SW 1271 (cell line): ENCODE results near the gene VSX1.

Experiments
- DNase-seq, 2 experiments: peaks; one replicate each; lab custom pipeline; 2025; lab: John Stamatoyannopoulos, UW

Gene VSX1

GRCh38 chr20:25065625-25066338, 16.2 kb downstream of the VSX1 start:
- peak in 1 of 2 experiments; percentile 59 for DNase-seq

DNA sequence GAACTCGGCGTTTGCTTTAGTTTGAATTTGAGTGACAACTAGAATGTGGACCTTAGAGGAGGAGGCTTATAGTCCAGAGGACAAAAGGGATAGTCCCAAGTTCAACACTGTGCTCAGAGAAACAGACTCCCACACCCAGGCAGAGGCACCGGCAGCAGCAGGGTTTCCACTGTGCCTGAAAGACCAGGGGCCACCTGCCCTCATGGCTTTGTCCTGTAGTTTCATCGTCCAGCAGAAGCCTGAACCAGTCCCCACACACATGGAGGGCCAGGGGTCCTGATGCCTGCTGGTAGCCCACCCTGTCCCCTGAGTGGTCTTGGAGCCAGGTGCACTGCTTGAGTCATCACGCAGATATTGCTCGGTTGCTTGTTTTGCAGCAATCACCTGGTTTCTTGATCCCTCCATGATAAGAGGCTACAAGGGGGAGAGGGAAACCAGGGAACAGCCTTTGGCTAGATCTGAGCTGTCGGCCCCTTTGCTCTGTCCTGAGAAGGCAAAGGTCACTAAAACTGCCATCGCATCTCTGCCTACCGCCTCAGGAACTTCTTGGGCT, 16.8 kb downstream of the VSX1 start:
- no peak for DNase-seq

GRCh38 chr20:25064561-25065071, 17.3 kb downstream of the VSX1 start:
- no peak for DNase-seq

DNA sequence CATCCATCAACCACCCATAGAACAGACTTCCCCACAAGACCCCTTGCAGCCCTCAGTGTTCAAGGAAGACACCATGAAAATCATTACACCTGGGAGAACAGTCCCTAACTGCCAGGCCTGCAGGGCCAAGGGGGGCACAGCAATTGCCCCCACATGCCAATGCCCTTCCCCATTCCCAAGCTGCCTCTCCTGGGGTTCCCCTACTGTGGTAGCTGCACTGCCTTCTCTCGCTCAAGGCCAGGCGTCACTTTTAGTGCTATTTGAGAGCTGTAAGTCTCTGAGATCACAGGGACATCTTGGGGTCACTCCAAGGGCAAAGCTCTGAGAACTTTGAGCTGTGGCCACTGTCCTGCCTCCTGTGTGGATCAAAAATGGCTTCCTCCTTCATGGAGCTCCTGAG, 18.0 kb downstream of the VSX1 start:
- no peak for DNase-seq

GRCh38 chr20:25063546-25063945, 18.4 kb downstream of the VSX1 start:
- DNase-seq: no peak

DNA sequence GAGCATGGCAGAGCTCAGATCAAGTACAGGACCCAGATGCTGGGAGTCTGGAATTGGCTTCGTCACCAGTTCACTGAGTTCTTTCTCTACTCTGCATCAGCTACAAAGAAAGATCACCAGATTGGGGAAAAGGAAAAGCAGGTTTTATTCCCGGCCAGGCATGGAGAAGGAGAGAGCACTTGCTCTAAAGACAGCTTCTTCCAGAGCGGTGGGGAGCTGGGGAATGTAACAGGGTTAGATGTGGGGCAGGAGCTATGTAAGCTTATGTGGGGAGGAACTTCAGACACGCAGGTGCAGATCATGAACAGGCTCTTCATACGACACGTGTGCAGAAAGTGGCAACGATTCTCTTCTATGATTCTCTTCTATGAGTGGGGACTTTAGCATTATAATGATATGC, 19.1 kb downstream of the VSX1 start:
- no peak for DNase-seq

DNA sequence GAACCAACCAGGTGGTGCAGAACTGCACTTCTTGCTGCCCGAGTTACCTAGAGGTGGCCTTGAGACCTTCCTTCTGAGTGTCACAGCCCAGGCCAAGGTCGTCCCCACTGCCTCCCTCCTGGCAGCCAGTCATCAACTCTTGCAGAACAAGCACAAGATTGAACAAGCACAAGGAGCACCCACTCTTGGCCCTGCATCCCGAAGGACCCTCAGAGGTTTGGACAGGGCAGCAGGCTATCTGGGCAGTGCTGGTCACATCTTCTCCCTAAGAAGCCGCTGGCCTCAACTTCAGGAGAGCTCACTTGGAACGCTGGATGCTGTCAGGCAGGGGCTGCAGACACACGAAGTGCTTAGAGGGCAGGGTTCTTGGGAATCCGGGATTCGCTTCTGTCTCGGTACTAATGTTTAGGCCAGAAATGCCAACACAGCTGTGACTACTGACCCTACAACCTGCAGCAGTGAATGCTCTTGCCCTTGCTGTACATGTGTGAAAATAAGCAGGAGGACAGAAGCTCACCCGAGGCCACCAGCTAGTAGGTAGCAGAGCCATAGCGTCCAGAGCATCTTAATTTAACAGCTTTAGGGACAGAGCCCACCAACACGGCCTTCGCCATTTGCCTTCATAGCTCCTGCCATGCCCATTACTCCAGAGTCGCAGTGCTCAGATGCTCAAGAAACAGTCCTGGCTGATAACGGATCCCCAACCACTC, 20.0 kb downstream of the VSX1 start:
- no peak for DNase-seq

DNA sequence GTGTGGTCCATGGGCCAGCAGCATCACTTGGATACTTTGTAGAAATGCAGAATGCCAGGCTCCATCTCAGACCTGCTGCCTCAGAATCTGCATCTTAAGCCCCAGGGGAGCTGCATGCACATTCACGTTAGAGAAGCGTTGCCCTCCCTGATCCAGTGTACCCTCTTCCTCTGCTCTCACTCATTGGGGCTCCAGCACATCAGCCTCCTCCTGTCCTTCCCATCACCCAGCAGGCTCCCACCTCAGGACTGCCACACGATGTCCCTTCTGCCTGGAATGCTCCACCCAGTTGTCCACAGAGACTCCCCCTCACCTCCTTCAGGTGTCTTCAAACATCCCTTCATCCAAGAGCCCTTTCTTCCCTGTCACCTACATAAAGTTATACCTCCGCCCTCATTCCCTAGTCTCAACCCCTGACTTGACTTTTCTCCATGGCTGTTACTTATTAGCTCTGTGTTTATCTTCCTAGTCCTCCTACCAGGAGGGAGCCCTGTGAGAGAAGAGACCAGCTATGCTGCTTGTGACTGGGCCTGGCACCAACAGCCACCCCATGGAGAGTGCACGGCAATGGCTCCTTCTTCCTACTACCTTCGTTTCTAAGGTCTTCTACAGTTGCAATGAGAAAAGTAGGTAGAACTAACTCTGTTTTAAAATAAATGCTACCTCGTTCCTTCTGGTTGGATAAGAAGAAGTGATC, 20.7 kb downstream of the VSX1 start:
- no peak for DNase-seq

DNA sequence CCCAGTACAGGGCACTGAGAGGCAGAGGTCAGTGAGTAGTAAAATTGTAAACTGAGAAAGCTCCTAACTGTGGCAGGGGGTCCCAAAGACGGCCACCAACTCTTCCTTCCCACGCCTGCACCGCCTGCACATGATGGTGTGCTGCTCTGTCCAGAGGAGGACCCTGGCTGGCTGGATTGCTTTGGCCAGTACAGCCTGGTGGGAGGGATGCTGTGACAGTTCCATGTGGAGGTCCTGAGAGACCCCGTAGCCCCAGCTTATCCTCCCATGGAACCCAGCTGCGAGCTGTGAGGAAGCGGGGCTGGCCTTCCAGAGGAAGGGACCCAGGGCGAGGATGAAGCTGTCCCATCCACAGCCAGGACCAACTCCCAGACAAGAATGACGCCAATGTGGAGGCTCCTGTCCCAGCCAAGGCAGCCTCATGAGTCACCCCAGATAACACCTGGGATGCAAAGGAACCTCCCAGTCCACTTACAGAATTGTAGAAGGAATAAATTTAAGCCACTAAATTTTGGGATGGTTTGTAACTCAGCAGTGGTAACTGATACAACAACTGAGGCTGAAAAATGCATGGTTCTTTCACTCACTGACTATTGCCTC, 22.0 kb downstream of the VSX1 start:
- DNase-seq: no peak

DNA sequence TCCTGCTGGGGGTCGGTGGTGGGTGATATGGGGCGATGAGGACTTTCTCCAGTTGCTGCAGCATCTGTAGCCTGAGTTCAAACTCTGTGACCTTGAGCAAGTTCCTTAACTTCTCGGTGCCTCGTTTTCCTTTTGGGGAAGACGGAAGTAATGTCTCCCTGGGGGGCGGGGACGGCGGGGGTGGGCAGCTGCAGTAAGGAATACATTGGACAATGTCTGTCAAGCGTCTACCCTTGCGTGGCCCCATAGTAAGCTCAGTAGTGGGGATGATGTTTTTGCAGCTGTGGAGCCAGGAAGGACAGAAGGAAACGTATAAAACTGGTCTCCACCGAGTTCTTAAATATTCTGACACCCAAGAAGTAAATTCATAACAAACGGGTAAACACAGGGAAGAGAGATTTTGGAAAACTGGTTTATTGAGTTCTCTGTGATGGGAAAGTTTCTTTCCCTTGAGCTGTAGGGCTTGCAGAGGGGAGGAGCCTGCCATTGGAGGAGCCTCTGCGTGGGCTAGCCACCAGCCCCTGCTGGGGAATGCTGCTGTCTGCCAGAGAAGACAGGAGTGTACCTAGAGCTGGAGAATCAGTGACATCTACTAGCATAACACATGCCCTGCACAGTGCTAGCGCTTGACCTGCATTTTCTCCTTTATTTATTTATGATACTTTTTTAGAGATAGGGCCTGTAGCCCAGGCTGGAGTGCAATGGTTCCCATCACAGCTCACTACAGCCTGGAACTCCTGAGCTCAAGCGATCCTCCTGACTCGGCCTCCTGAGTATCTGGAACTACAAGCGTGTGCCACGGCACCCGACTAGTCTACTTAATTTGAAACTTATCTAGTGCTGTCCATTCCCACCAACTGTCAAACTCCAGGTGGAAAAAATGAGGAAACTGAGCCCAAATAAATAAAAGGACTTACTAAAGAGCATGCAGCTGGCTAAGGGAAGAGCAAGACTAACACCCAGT, 22.8 kb downstream of the VSX1 start:
- no peak for DNase-seq

DNA sequence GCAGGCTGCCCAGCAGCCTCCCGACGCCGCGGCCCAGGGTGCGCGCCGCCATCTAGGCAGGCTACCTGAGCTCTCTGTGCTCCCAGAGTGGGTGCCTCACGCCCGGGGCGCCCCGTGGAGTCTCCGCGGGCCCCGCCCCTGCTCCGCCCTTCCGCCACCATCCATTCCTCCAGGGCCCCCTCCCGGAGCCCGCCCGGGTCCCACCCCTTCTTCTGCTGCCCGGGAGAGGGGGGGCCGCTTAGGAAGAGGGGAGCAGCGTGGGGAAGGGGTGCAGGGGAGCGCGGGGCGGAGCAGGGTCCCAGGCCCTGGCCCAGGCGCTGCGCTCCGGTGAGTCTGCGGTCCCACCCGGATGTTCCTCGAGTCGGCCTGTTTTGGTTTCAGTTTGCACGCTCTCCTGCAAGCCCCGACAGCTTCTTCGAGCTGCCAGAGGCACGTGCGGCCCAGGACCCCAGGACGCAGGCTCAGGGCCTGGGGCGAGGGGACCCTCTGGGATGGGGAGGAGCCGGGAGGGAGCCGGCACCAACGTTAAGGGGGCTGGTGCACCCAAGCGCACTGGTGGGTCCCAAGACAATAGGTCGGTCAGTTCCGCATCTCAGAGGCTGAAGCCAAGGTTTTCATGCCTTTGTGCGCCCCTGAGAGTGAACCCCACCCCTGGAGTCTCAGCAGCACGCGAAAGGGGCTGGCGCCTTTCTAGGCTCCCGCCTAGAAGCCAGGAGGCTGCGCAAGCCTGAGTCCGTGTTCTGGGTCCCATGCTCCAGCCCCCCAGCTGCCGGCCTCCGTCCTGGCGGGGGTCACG, 23.7 kb downstream of the VSX1 start, which contains the start of gene ACSS1:
Gene ACSS1, minus strand, starts transcription at position 89 of the 796 bp plus-strand sequence. Its CDS starts 37 bp downstream, at position 52.
- peak; percentile 25 to 63 for DNase-seq

- DNase-seq: peak; percentile 17 to 50
Measured at GRCh38 chr20:25057234-25058050, 24.5 kb downstream of the VSX1 start.

DNA sequence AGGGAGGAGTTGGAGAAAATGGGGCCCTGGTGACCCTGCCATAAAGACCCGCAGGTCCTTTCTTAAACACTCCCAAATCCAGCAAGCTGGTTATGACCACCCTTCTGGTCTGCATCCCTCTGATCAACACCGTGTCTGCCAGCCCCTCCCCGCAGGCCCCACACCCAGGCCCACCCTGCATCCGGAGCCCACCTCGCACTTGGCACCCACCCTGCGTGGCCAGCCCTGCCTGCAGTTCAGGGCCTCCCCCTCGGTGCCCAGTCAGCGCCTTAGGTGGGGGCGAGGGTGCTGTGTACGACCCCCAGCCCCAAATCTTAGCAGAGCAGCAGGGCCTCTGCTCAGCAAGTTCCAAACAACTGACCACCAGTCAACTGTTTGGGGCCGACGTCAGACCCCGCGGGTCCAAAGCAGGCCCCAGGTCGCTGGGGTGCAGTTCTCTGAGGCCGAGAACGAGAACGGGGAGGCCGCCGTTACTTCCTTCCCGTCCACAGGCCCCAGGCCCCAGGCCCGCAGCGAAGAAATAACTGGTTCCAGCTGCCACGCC, 25.2 kb downstream of the VSX1 start:
- DNase-seq: no peak

GRCh38 chr20:25055711-25056495, 26.0 kb downstream of the VSX1 start:
- DNase-seq: no peak

DNA sequence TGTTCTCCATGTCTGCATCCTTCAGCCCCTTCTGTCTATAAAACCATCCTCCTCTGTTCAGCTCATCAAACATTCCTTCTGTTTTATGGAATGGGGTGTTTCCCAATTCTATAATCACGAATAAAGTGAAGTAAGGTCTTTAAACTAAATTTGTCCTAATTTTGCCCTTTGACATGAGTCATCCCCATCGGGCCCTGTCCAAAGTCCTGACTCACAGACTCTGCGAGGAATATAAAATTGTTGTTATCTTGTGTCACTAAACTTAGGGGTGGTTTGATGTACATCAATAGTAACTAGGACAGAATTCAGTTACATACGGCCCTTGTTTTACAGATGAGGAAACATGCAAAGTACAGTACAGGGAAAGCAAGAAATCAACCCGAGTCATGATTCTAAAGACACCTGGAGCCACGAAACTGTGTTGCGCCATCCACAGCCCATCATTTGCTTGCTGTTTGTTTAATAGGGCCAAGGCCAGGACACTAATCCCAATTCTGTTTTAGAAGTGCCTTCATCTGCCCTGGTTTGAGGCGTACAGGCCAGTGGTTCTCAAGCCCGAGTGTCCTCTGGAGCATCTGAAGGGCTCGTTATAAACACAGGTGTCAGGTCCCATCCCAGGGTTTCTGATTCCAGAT, 26.8 kb downstream of the VSX1 start:
- no peak for DNase-seq

GRCh38 chr20:25054096-25054820, 27.7 kb downstream of the VSX1 start:
- no peak for DNase-seq
